Neuronal stem cell (in vitro differentiated cells): Measurements from ENCODE around the gene GPR85.
"Not testable (repeated sequence)": the region's sequence is repeated elsewhere in the genome, so short reads cannot be mapped to it uniquely, and the experiment has no call there.

Source experiments
- DNase-seq: peaks from one replicate; pipeline ENCODE4 v3.0.0-alpha.2; 2013; ENCODE audit warnings: low spot score
- H2AFZ ChIP-seq: one replicate; pipeline ENCODE4 v1.6.1; 2013; ENCODE audit warnings: mild to moderate bottlenecking, low read length, inconsistent platforms
- H2AK5ac ChIP-seq: 2 replicates; pipeline ENCODE4 v1.6.1; 2013; ENCODE audit warnings: low read depth, mild to moderate bottlenecking, inconsistent platforms, low read length, moderate library complexity, mixed read lengths
- H2BK120ac ChIP-seq: 2 replicates; pipeline ENCODE4 v1.6.1; 2013; ENCODE audit warnings: low read depth, mild to moderate bottlenecking, inconsistent platforms, low read length, moderate library complexity, mixed read lengths
- H2BK12ac ChIP-seq: one replicate; pipeline ENCODE4 v1.6.1; 2013; ENCODE audit warnings: low read length, inconsistent platforms
- H2BK15ac ChIP-seq: 2 replicates; pipeline ENCODE4 v1.6.1; 2013; ENCODE audit warnings: mild to moderate bottlenecking, low read length, inconsistent platforms, mixed read lengths
- H2BK5ac ChIP-seq: one replicate; pipeline ENCODE4 v1.6.1; 2013; ENCODE audit warnings: inconsistent platforms, mild to moderate bottlenecking, low read length, moderate library complexity
- H3K14ac ChIP-seq: one replicate; pipeline ENCODE4 v1.6.1; 2013; ENCODE audit warnings: low read length, inconsistent platforms
- H3K18ac ChIP-seq: 2 replicates; pipeline ENCODE4 v1.6.1; 2013; ENCODE audit warnings: low read length, inconsistent platforms
- H3K23ac ChIP-seq: 2 replicates; pipeline ENCODE4 v1.6.1; 2013; ENCODE audit warnings: low read depth, mild to moderate bottlenecking, mixed read lengths, low read length, inconsistent platforms; ENCODE audit not compliant: poor library complexity
- H3K27ac ChIP-seq: replicated peaks from 3 replicates; pipeline ENCODE4 v1.5.1; 2013; ENCODE audit warnings: low read length, inconsistent platforms
- H3K27me3 ChIP-seq, 3 experiments: 2 replicates each; pipeline ENCODE4 v1.6.1; 2013; ENCODE audit warnings: low read length in 3 of 3, mild to moderate bottlenecking in 2 of 3, inconsistent platforms in 1 of 3, low read depth in 1 of 3, mixed read lengths in 1 of 3, moderate library complexity in 1 of 3; ENCODE audit not compliant: control insufficient read depth in 3 of 3, insufficient read depth in 3 of 3
- H3K36me3 ChIP-seq, 2 donors: replicated peaks in 1 of 2; 2 replicates each; pipeline ENCODE4 v1.6.1; 2013; ENCODE audit warnings: low read length in 2 of 2; ENCODE audit not compliant: control insufficient read depth in 2 of 2, insufficient read depth in 2 of 2
- H3K4ac ChIP-seq: 2 replicates; pipeline ENCODE4 v1.6.1; 2013; ENCODE audit warnings: inconsistent platforms, mild to moderate bottlenecking, low read length, moderate library complexity
- H3K4me1 ChIP-seq, 2 donors: 1 replicate in 1 of 2; 2 replicates in 1 of 2; pipeline ENCODE4 v1.6.1; 2013; ENCODE audit warnings: low read length in 2 of 2, low read depth in 1 of 2; ENCODE audit not compliant: control insufficient read depth in 2 of 2, insufficient read depth in 1 of 2
- H3K4me2 ChIP-seq: one replicate; pipeline ENCODE4 v1.6.1; 2013; ENCODE audit warnings: mild to moderate bottlenecking, low read length, inconsistent platforms; ENCODE audit not compliant: insufficient read depth, poor library complexity, severe bottlenecking
- H3K4me3 ChIP-seq, 2 donors: 2 replicates each; pipeline ENCODE4 v1.5.1; 2013; ENCODE audit warnings: low read length in 2 of 2, mild to moderate bottlenecking in 2 of 2, inconsistent platforms in 1 of 2, moderate library complexity in 1 of 2
- H3K79me1 ChIP-seq: one replicate; pipeline ENCODE4 v1.6.1; 2013; ENCODE audit warnings: low read depth, mild to moderate bottlenecking, inconsistent platforms, low read length, moderate library complexity
- H3K9ac ChIP-seq: one replicate; pipeline ENCODE4 v1.6.1; 2013; ENCODE audit warnings: mild to moderate bottlenecking, low read depth, low read length, inconsistent platforms; ENCODE audit not compliant: poor library complexity
- H3K9me3 ChIP-seq, 2 donors: replicated peaks in 1 of 2; 2 replicates each; pipeline versions ENCODE3 to v1.6.1; 2013; ENCODE audit warnings: low read length in 2 of 2, mild to moderate bottlenecking in 2 of 2, inconsistent platforms in 1 of 2, low read depth in 1 of 2, mixed read lengths in 1 of 2, moderate library complexity in 1 of 2; ENCODE audit not compliant: control insufficient read depth in 2 of 2, insufficient read depth in 1 of 2
- H4K8ac ChIP-seq: one replicate; pipeline ENCODE4 v1.6.1; 2013; ENCODE audit warnings: low read depth, mild to moderate bottlenecking, inconsistent platforms, low read length, moderate library complexity
- H4K91ac ChIP-seq: one replicate; pipeline ENCODE4 v1.6.1; 2013; ENCODE audit warnings: low read length, low read depth, mild to moderate bottlenecking, inconsistent platforms; ENCODE audit not compliant: poor library complexity
- WGBS, 2 donors: extraction: QIAGEN DNeasy Blood & Tissue Kit; methylation state at CpG; one replicate each; pipeline ENCODE4 v1.1.7; 2013; ENCODE audit warnings: missing lambda C conversion rate in 2 of 2, mixed read lengths in 1 of 2; ENCODE audit not compliant: insufficient read length in 2 of 2, insufficient replicate concordance in 1 of 2; ENCODE audit errors: extremely low coverage in 2 of 2; 5-methylcytosine and 5-hydroxymethylcytosine counted together

GPR85 gene

DNA sequence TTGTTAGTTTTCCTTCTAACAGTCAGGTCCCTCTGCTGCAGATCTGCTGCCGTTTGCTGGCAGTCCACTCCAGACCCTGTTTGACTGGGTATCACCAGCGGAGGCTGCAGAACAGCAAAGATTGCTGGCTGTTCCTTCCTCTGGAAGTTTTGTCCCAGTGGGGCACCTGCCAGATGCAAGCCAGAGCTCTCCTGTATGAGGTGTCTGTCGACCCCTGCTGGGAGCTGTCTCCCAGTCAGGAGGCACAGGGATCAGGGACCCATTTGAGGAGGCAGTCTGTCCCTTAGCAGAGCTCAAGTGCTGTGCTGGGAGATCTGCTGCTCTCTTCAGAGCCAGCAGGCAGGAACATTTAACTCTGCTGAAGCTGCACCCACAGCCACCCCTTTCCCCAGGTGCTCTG is 32.4 kb downstream of the GPR85 start:
- not testable (repeated sequence) for H2BK15ac ChIP-seq, H2BK5ac ChIP-seq, H3K79me1 ChIP-seq, H3K4ac ChIP-seq, H2BK12ac ChIP-seq, H4K91ac ChIP-seq, H3K9ac ChIP-seq, H3K4me1 ChIP-seq, H3K4me2 ChIP-seq, DNase-seq, H3K36me3 ChIP-seq, H3K9me3 ChIP-seq, H2BK120ac ChIP-seq, H3K27ac ChIP-seq, H2AK5ac ChIP-seq, H2AFZ ChIP-seq, H3K4me3 ChIP-seq, H3K27me3 ChIP-seq, H3K23ac ChIP-seq, H3K18ac ChIP-seq, H3K14ac ChIP-seq, H4K8ac ChIP-seq
- no CpG with 5 or more reads among the region's 3 CpGs for WGBS, 2 donors

DNA sequence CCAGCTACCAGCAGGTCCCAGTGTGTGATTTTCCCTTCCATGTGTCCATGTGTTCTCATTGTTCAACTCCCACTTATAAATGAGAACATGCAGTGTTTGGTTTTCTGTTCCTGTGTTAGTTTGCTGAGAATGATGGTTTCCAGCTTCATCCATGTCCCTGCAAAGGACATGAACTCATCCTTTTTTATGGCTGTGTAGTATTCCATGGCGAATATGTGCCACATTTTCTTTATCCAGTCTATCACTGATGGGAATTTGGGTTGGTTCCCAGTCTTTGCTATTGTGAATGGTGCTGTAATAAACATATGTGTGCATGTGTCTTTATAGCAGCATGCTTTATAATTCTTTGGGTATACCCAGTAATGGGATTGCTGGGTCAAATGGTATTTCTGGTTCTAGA is 37.4 kb downstream of the GPR85 start:
- not testable (repeated sequence) for H2BK120ac ChIP-seq, H3K18ac ChIP-seq, H3K9me3 ChIP-seq, H3K4me1 ChIP-seq, H3K4ac ChIP-seq, H3K23ac ChIP-seq, H2BK15ac ChIP-seq, H2BK12ac ChIP-seq, H4K8ac ChIP-seq, H2AFZ ChIP-seq, H3K27ac ChIP-seq, H3K9ac ChIP-seq, H3K4me3 ChIP-seq, DNase-seq, H3K27me3 ChIP-seq, H3K14ac ChIP-seq, H2AK5ac ChIP-seq, H3K79me1 ChIP-seq, H3K36me3 ChIP-seq, H2BK5ac ChIP-seq, H3K4me2 ChIP-seq, H4K91ac ChIP-seq
- no CpG with 5 or more reads among the region's 1 CpG for WGBS, 2 donors

DNA sequence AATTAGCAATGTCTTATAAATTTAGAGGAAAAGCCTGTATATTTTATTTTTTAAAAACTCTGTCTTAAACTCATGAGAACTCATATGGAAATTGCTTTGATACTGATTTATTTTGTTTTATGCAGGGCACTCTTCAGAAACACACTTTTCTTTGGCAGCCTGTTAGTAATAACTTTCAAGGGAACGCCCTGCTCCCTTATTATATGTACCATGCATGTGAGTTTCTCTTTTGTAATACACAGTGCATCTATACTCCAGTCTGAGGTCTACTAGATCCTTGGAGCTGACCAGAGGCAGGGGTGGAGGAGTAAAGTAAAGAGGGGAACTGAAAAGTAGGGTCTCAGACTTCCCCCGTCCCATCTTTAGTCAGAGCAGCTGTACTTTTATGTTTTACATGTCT is 40.2 kb downstream of the GPR85 start:
- Histone ChIP-seq H4K8ac (no peak overlapping the region), H3K4me2 (no peak overlapping the region), H3K4me3 (no peak overlapping the region), H3K4me1 (peaks cover 0 to 3% of the 10 kb centered on the region in 2 donors), H2AFZ (no peak overlapping the region), H4K91ac (no peak overlapping the region), H2BK5ac (no peak overlapping the region), H2BK120ac (no peak overlapping the region), H3K9ac (no peak overlapping the region), H3K9me3 (no peaks in the 10 kb centered on the region), H3K27ac (no peak overlapping the region), H2BK12ac (no peak overlapping the region), H3K23ac (no peak overlapping the region), H2BK15ac (no peak overlapping the region), H3K14ac (no peak overlapping the region), H3K36me3 (no peaks in the 10 kb centered on the region), H3K79me1 (no peaks in the 10 kb centered on the region), H3K27me3 (no peaks in the 10 kb centered on the region), H3K4ac (no peak overlapping the region), H2AK5ac (no peak overlapping the region), H3K18ac (no peak overlapping the region)
- no peak for DNase-seq
- WGBS, 2 donors = no CpG with 5 or more reads among the region's 2 CpGs

DNA sequence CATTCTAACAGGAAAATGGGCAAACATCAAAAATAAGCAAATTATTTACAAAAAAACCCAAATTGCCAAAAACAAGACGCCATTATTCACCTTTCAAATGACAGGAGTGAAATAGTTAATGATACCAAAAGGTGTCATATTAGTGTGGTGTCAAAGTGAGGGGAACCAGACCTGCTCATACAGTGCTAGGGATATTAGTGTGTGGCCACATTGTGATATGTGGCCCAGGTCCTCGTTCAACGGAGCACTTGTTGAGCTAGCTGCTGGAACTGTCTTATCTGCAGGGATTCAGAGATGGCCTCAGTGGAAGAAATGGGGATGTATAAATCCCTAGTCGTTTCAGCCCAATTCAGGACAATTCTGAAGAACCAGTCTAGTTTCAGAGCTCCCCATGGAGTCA is 41.2 kb downstream of the GPR85 start:
- H2BK15ac ChIP-seq = no peak overlapping the region
- H3K9ac ChIP-seq = no peak overlapping the region
- no peak overlapping the region for H4K91ac ChIP-seq
- H3K4me1 ChIP-seq = peaks cover 0 to 3% of the 10 kb centered on the region in 2 donors
- H3K27me3 ChIP-seq = no peaks in the 10 kb centered on the region
- no peak overlapping the region for H3K4me2 ChIP-seq
- H3K9me3 ChIP-seq = no peaks in the 10 kb centered on the region
- no peak overlapping the region for H4K8ac ChIP-seq
- H3K23ac ChIP-seq = no peak overlapping the region
- DNase-seq = no peak
- no peak overlapping the region for H2AFZ ChIP-seq
- no peak overlapping the region for H2BK5ac ChIP-seq
- H3K27ac ChIP-seq = no peak overlapping the region
- H2BK12ac ChIP-seq = no peak overlapping the region
- H3K79me1 ChIP-seq = no peaks in the 10 kb centered on the region
- H3K4ac ChIP-seq = no peak overlapping the region
- WGBS, 2 donors = no CpG with 5 or more reads among the region's 4 CpGs
- H3K36me3 ChIP-seq = no peaks in the 10 kb centered on the region
- no peak overlapping the region for H3K4me3 ChIP-seq
- no peak overlapping the region for H3K18ac ChIP-seq
- H2BK120ac ChIP-seq = no peak overlapping the region
- no peak overlapping the region for H2AK5ac ChIP-seq
- H3K14ac ChIP-seq = no peak overlapping the region
